ENCODE data around the gene AFF3. TPM values are rescaled to one million over a fixed set of nuclear protein-coding genes. Genes with fewer than 3 reads are reported as not detected.

AFF3 gene
- total and polyA plus RNA-seq, 2 donors (not counting 3 experiments of a cell fraction or from before 2014, with no cell fraction given) = 0.06 to 0.07 TPM

DNA sequence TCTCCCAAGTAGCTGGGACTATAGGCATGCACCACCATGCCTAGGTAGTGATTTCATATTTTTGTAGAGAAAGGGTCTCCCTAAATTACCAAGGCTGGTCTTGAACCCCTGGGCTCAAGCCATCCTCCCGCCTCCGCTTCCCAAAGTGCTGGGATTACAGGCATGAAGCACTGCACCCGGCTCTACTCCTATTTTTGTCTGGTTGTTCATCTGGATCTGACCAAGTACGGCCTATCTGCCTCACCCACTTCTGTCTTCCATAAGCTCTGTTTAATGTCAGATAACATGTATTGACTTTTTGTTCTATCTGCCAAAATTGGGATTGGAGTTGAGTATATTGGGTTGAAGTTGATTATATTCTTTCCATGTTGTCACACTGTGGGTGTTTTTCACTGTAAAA, 198.4 kb downstream of the AFF3 start:
- H2AFZ ChIP-seq (ENCODE audit: low read depth, low read length) = no peak overlapping the region
- CTCF ChIA-PET = interaction anchor here (1.7 kb wide), 1 partner anchor 125 kb away, joined by 5 read pairs; no protein-coding TSS in a partner anchor
- TF ChIP-seq FOS (IDR thresholded peaks at IDR 0.05; ENCODE audit: borderline replicate concordance, insufficient read depth, low read length) = no peak
- FAIRE-seq = no peak
- no peaks in the 10 kb centered on the region for H3K79me2 ChIP-seq (ENCODE audit: control insufficient read depth, insufficient read depth, low read length)
- POLR2A ChIA-PET = no interaction called here
- intact Hi-C loops (cut with micrococcal nuclease) (no loop called here), dilution Hi-C loops (cut with MboI; ENCODE audit: extremely low pct_ligation_motif_present, low sequenced_read_pairs) (no loop called here)
- no peak overlapping the region for H3K27ac ChIP-seq (ENCODE audit: insufficient read depth, low read depth, low read length)
- H3K9me3 ChIP-seq (replicated peaks; ENCODE audit: control insufficient read depth, insufficient read depth, low read length) = no peaks in the 10 kb centered on the region
- no peaks in the 10 kb centered on the region for H3K4me1 ChIP-seq (ENCODE audit: control insufficient read depth, extremely low read depth, insufficient read depth, low read length)
- no peaks in the 10 kb centered on the region for H3K36me3 ChIP-seq (ENCODE audit: control insufficient read depth in 2 of 2, extremely low read depth in 1 of 2, insufficient read depth in 2 of 2, low read length in 2 of 2)
- no peak for DNase-seq (ENCODE audit: low read depth, low spot score)
- BruUV-seq (replicated peaks) = no TSS peak
- no peaks in the 10 kb centered on the region for H3K9me1 ChIP-seq (replicated peaks; ENCODE audit: control insufficient read depth, extremely low read depth, insufficient read depth, low read length)
- no peaks in the 10 kb centered on the region for H4K20me1 ChIP-seq (replicated peaks; ENCODE audit: control insufficient read depth, extremely low read depth, insufficient read depth, low read length)
- H3K4me2 ChIP-seq (ENCODE audit: insufficient read depth, low read length) = no peak overlapping the region
- H3K27me3 ChIP-seq (ENCODE audit: control insufficient read depth in 2 of 2, insufficient read depth in 2 of 2, low read length in 2 of 2) = no peaks in the 10 kb centered on the region
- H3K4me3 ChIP-seq (replicated peaks in 1 of 3; ENCODE audit: insufficient read depth in 1 of 3, low read depth in 1 of 3, low read length in 3 of 3) = no peak overlapping the region
- H3K9ac ChIP-seq (replicated peaks; ENCODE audit: extremely low read depth, insufficient read depth, low read length) = no peak overlapping the region

DNA sequence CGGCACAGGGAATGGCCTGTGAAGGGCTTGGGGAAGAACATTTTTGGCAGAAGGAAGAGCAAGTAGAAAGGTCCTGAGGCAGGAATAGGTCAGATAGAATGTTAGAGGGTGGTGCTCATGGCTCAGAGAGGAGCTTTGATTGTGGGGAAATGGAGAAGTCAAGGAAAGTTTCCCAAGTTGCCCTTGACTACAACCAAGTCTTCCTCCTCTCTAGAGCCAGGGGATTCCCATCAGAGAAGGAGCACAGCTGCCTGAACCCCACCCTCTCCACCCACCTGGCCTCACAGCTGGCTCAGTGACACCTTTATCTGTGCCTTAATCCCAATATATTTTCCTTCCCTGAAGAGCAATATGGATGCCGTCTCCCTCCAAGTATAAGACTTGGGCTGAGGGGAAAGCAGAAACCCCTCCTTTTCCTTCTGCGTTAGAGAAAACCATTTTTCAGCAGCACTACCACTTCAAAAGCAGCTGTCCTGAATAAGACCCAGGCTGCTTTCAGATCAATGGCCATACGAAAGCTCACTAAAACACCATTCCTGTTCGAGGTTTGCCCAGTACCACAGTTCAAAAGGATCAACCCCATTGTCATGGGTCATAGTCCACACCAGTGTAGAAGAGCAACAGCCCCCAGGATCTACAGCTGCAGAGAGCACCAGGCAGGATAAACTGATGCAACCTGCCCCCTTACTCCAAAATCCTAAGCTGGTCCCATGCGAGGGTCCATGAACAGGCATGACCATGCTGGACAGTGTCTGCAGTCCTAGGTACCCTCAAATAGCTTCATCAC, 199.6 kb downstream of the AFF3 start:
- Histone ChIP-seq H3K9me3 (replicated peaks; ENCODE audit: control insufficient read depth, insufficient read depth, low read length) (no peaks in the 10 kb centered on the region), H3K27me3 (ENCODE audit: control insufficient read depth in 2 of 2, insufficient read depth in 2 of 2, low read length in 2 of 2) (no peaks in the 10 kb centered on the region), H3K4me2 (ENCODE audit: insufficient read depth, low read length) (no peak overlapping the region), H3K36me3 (ENCODE audit: control insufficient read depth in 2 of 2, extremely low read depth in 1 of 2, insufficient read depth in 2 of 2, low read length in 2 of 2) (no peaks in the 10 kb centered on the region), H2AFZ (ENCODE audit: low read depth, low read length) (no peak overlapping the region), H3K9ac (replicated peaks; ENCODE audit: extremely low read depth, insufficient read depth, low read length) (no peak overlapping the region), H3K27ac (ENCODE audit: insufficient read depth, low read depth, low read length) (no peak overlapping the region), H3K4me3 (replicated peaks in 1 of 3; ENCODE audit: insufficient read depth in 1 of 3, low read depth in 1 of 3, low read length in 3 of 3) (no peak overlapping the region), H3K4me1 (ENCODE audit: control insufficient read depth, extremely low read depth, insufficient read depth, low read length) (no peaks in the 10 kb centered on the region), H3K9me1 (replicated peaks; ENCODE audit: control insufficient read depth, extremely low read depth, insufficient read depth, low read length) (no peaks in the 10 kb centered on the region), H3K79me2 (ENCODE audit: control insufficient read depth, insufficient read depth, low read length) (no peaks in the 10 kb centered on the region), H4K20me1 (replicated peaks; ENCODE audit: control insufficient read depth, extremely low read depth, insufficient read depth, low read length) (no peaks in the 10 kb centered on the region)
- intact Hi-C loops (cut with micrococcal nuclease) (no loop called here), dilution Hi-C loops (cut with MboI; ENCODE audit: extremely low pct_ligation_motif_present, low sequenced_read_pairs) (no loop called here)
- FAIRE-seq (no peak), DNase-seq (ENCODE audit: low read depth, low spot score) (no peak)
- CTCF ChIA-PET = interaction anchor here (1.7 kb wide), 1 partner anchor 124 kb away, joined by 5 read pairs; no protein-coding TSS in a partner anchor
- no TSS peak for BruUV-seq (replicated peaks)
- no peak for TF ChIP-seq GATA2 (IDR thresholded peaks at IDR 0.05; ENCODE audit: insufficient read depth, insufficient read length, low read depth, low read length)
- TF ChIP-seq JUN (IDR thresholded peaks at IDR 0.05; ENCODE audit: borderline replicate concordance, insufficient read depth, insufficient read length, low read depth) = no peak
- no peak for TF ChIP-seq EZH2 (IDR thresholded peaks at IDR 0.05; ENCODE audit: borderline replicate concordance, low read depth, low read length, severe bottlenecking)
- no peak for TF ChIP-seq POLR2A (IDR thresholded peaks at IDR 0.05; ENCODE audit: low read depth, low read length)
- TF ChIP-seq, protein P1, sequence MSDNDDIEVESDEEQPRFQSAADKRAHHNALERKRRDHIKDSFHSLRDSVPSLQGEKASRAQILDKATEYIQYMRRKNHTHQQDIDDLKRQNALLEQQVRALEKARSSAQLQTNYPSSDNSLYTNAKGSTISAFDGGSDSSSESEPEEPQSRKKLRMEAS (IDR thresholded peaks at IDR 0.05; ENCODE audit: insufficient read depth, insufficient read length) = no peak
- TF ChIP-seq CTCF (IDR thresholded peaks at IDR 0.05; ENCODE audit: extremely low read depth in 1 of 2, insufficient read depth in 1 of 2, low read depth in 1 of 2, low read length in 2 of 2) = no peak
- TF ChIP-seq FOS (IDR thresholded peaks at IDR 0.05; ENCODE audit: borderline replicate concordance, insufficient read depth, low read length) = no peak
- no peak for TF ChIP-seq POLR2AphosphoS5 (IDR thresholded peaks at IDR 0.05; ENCODE audit: insufficient read depth, low read depth, low read length)
- POLR2A ChIA-PET = no interaction called here
